GM10248 (cell line): ENCODE measurements around the gene ITGB4.

Source experiments
- CTCF ChIA-PET: fragments of 300-600 bp; sonication (Branson Sonifier 250); formaldehyde crosslinking; extraction: SDS; loops from one replicate; lab custom pipeline; 2021; ENCODE audit warnings: antibody characterized with exemption; lab: Yijun Ruan, JAX
- POLR2A ChIA-PET: fragments of 350-650 bp; sonication (Branson Sonifier 250); formaldehyde crosslinking; extraction: SDS; loops from one replicate; lab custom pipeline; 2020; ENCODE audit warnings: antibody characterized with exemption; lab: Yijun Ruan, JAX
- DNase-seq: peaks from one replicate; pipeline ENCODE4 v3.0.0; 2012; ENCODE audit errors: extremely low spot score
- TF ChIP-seq, protein P1 (sequence below): IDR thresholded peaks from 2 replicates; pipeline ENCODE4 v1.5.1; 2012; ENCODE audit warnings: mild to moderate bottlenecking, low read depth; ENCODE audit errors: extremely low read depth, missing control alignments, control extremely low read depth

ITGB4 gene

GRCh38 chr17:75681289-75681688 is 40.0 kb upstream of the ITGB4 start:
- TF ChIP-seq, protein P1, sequence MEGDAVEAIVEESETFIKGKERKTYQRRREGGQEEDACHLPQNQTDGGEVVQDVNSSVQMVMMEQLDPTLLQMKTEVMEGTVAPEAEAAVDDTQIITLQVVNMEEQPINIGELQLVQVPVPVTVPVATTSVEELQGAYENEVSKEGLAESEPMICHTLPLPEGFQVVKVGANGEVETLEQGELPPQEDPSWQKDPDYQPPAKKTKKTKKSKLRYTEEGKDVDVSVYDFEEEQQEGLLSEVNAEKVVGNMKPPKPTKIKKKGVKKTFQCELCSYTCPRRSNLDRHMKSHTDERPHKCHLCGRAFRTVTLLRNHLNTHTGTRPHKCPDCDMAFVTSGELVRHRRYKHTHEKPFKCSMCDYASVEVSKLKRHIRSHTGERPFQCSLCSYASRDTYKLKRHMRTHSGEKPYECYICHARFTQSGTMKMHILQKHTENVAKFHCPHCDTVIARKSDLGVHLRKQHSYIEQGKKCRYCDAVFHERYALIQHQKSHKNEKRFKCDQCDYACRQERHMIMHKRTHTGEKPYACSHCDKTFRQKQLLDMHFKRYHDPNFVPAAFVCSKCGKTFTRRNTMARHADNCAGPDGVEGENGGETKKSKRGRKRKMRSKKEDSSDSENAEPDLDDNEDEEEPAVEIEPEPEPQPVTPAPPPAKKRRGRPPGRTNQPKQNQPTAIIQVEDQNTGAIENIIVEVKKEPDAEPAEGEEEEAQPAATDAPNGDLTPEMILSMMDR = no peak
- ChIA-PET CTCF (interaction anchor here (1.2 to 27.0 kb wide), 6 partner anchors 7 to 80 kb away, joined by 3 to 424 read pairs (median 9); partner anchors contain the start of gene SMIM5), POLR2A (no interaction called here)
- no peak for DNase-seq

- CTCF ChIA-PET = interaction anchor here (0.7 to 27.0 kb wide), 7 partner anchors 7 to 66 kb away, joined by 3 to 424 read pairs (median 3); partner anchors contain the start of genes RECQL5, SAP30BP and SMIM5
- POLR2A ChIA-PET = interaction anchor here (0.8 kb wide), 1 partner anchor 96 kb away, joined by 4 read pairs; no protein-coding TSS in a partner anchor
- TF ChIP-seq, protein P1 = no peak
Measured at GRCh38 chr17:75683583-75683982, 37.7 kb upstream of the ITGB4 start.

GRCh38 chr17:75684249-75684648 is 37.0 kb upstream of the ITGB4 start:
- CTCF ChIA-PET = interaction anchor here (1.6 to 27.0 kb wide), 5 partner anchors 8 to 66 kb away, joined by 3 to 424 read pairs (median 14); partner anchors contain the start of gene SMIM5
- POLR2A ChIA-PET = interaction anchor here (0.8 kb wide), 1 partner anchor 96 kb away, joined by 4 read pairs; no protein-coding TSS in a partner anchor
- no peak for DNase-seq
- TF ChIP-seq, protein P1 = no peak

More at GRCh38 chr17:75683583-75683982, 37.7 kb upstream of the ITGB4 start:
- no peak for DNase-seq

- CTCF ChIA-PET = interaction anchor here (1.1 to 27.0 kb wide), 6 partner anchors 9 to 65 kb away, joined by 3 to 424 read pairs (median 7); partner anchors contain the start of genes RECQL5 and SMIM5
- TF ChIP-seq, protein P1 = no peak
- DNase-seq = no peak
- POLR2A ChIA-PET = no interaction called here
Measured at GRCh38 chr17:75684924-75685323, 36.3 kb upstream of the ITGB4 start.

- TF ChIP-seq, protein P1 = no peak
- POLR2A ChIA-PET = interaction anchor here (0.6 kb wide), 1 partner anchor 21 kb away, joined by 3 read pairs; no protein-coding TSS in a partner anchor
- no peak for DNase-seq
- CTCF ChIA-PET = interaction anchor here (1.1 to 27.0 kb wide), 5 partner anchors 9 to 65 kb away, joined by 3 to 424 read pairs (median 7); partner anchors contain the start of genes RECQL5 and SMIM5
Measured at GRCh38 chr17:75685499-75685898, 35.8 kb upstream of the ITGB4 start.

DNA sequence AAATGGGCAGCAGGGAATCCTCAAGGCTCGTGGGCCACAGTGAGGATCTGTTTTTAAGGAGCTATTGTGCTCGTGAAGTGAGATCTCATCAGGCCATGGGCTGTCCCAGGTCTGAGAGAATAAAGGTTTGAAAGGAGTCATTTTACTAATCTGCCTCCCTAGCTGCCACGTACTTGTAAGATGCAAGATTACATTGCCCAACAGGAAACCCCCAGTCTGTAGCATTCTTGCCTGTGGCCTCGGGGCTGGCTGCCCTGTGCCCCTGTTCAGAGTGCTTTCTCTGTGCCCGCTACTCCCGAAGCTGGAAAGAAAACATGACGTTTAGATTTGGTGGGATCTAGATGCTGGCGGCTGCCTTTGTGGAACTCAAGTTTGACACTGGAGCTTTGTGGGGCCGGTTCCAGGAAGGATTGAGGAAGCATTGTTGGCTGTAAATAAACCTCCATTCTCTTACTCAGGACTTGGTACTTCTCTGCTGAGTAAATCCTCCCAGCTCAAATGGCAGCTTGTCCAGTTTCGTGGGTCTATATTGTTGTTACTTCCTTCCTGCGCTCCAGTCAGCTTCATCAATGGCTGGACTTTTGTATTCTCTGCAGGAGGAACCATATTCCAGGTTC is 32.9 kb upstream of the ITGB4 start:
- TF ChIP-seq, protein P1 = no peak
- no peak for DNase-seq
- POLR2A ChIA-PET = interaction anchor here (0.6 to 0.7 kb wide), 3 partner anchors 44 to 204 kb away, joined by 3 to 4 read pairs (median 3); no protein-coding TSS in a partner anchor
- CTCF ChIA-PET = interaction anchor here (0.7 to 27.0 kb wide), 6 partner anchors 12 to 172 kb away, joined by 3 to 424 read pairs (median 6); partner anchors contain the start of gene TSEN54
